PFSK-1 (cell line): ENCODE results near the gene DIP2C.

Source experiments
- POLR2AphosphoS5 ChIP-seq: IDR thresholded peaks from 2 replicates; pipeline ENCODE4 v1.6.1; 2012; ENCODE audit warnings: low read depth, mild to moderate bottlenecking, control low read depth, low read length, moderate library complexity
- REST ChIP-seq, 2 experiments: IDR thresholded peaks; 2 replicates each; pipeline versions ENCODE4 v1.6.1 to v1.8.0; 2011 to 2012; ENCODE audit warnings: low read depth in 2 of 2, low read length in 2 of 2, control low read depth in 1 of 2, inconsistent platforms in 1 of 2, mild to moderate bottlenecking in 1 of 2, moderate library complexity in 1 of 2; ENCODE audit not compliant: insufficient read depth in 1 of 2
- SIN3A ChIP-seq: IDR thresholded peaks from 2 replicates; pipeline ENCODE4 v1.6.1; 2012; ENCODE audit warnings: mild to moderate bottlenecking, low read length, moderate library complexity, borderline replicate concordance; ENCODE audit not compliant: insufficient read depth
- TAF1 ChIP-seq: IDR thresholded peaks from 2 replicates; pipeline ENCODE4 v1.6.1; 2012; ENCODE audit warnings: low read length, control low read depth, borderline replicate concordance; ENCODE audit not compliant: insufficient read depth

GRCh38 chr10:576130-576465, 113.4 kb downstream of the DIP2C start:
- TF ChIP-seq TAF1 (no peak), POLR2AphosphoS5 (no peak), REST (IDR thresholded peaks at IDR 0.05; ENCODE audit: insufficient read depth in 1 of 2, low read depth in 2 of 2, low read length in 2 of 2) (no peak), SIN3A (no peak)
